Type B pancreatic cell (in vitro differentiated cells): ENCODE measurements around the gene SNAP47. TPM values are rescaled to one million over a fixed set of nuclear protein-coding genes. Genes with fewer than 3 reads are reported as not detected.

ENCODE experiments used
- DNase-seq: peaks from one replicate; pipeline ENCODE4 v3.0.0; 2021; ENCODE audit warnings: mixed read lengths; ENCODE audit not compliant: unreplicated experiment; ENCODE audit errors: extremely low spot score
- H3K27ac Mint-ChIP-seq: 2 replicates; pipeline ENCODE4 v1.8.0; 2021; ENCODE audit warnings: mild to moderate bottlenecking, mixed read lengths
- H3K27me3 Mint-ChIP-seq: 2 replicates; pipeline ENCODE4 v1.8.0; 2021; ENCODE audit warnings: mixed read lengths
- H3K36me3 Mint-ChIP-seq: 2 replicates; pipeline ENCODE4 v1.8.0; 2021; ENCODE audit warnings: mixed read lengths
- H3K4me1 Mint-ChIP-seq: one replicate; pipeline ENCODE4 v1.8.0; 2021; ENCODE audit warnings: mixed read lengths; ENCODE audit not compliant: unreplicated experiment
- H3K4me3 Mint-ChIP-seq: 2 replicates; pipeline ENCODE4 v1.8.0; 2021; ENCODE audit warnings: mild to moderate bottlenecking, mixed read lengths
- H3K9me3 Mint-ChIP-seq: 2 replicates; pipeline ENCODE4 v1.8.0; 2021; ENCODE audit warnings: mixed read lengths
- CTCF ChIP-seq: fragments of 200-600 bp; sonication (generic); conservative IDR thresholded peaks from 2 replicates; pipeline ENCODE4 v1.5.0; 2021; ENCODE audit warnings: antibody characterized with exemption, mild to moderate bottlenecking
- total RNA-seq: library from RNA; stranded (reverse); gene quantifications from 2 replicates; pipeline ENCODE4 v1.2.1, GENCODE V29; 2021; ENCODE audit warnings: low replicate concordance

SNAP47 gene
- total RNA-seq, 1 donor from 2014 or later = 46.2 TPM

GRCh38 chr1:227748496-227749182, 13.4 kb downstream of the SNAP47 start:
- DNase-seq = no peak
- Mint-ChIP-seq H3K9me3 (no peaks in the 10 kb centered on the region), H3K27ac (no peak overlapping the region), H3K4me3 (no peak overlapping the region), H3K4me1 (peaks cover 5% of the 10 kb centered on the region), H3K27me3 (no peaks in the 10 kb centered on the region), H3K36me3 (peaks cover 4% of the 10 kb centered on the region)
- no peak for TF ChIP-seq CTCF

GRCh38 chr1:227749225-227749624, 14.0 kb downstream of the SNAP47 start:
- H3K9me3 Mint-ChIP-seq = no peaks in the 10 kb centered on the region
- peaks cover 4% of the 10 kb centered on the region for H3K36me3 Mint-ChIP-seq
- no peak overlapping the region for H3K4me3 Mint-ChIP-seq
- no peak for DNase-seq
- H3K27me3 Mint-ChIP-seq = no peaks in the 10 kb centered on the region
- H3K27ac Mint-ChIP-seq = no peak overlapping the region
- no peak for TF ChIP-seq CTCF
- peaks cover 5% of the 10 kb centered on the region for H3K4me1 Mint-ChIP-seq

GRCh38 chr1:227749916-227750710, 14.9 kb downstream of the SNAP47 start:
- Mint-ChIP-seq H3K4me3 (no peak overlapping the region), H3K9me3 (no peaks in the 10 kb centered on the region), H3K4me1 (peaks cover 3% of the 10 kb centered on the region), H3K27me3 (no peaks in the 10 kb centered on the region), H3K36me3 (peaks cover 4% of the 10 kb centered on the region), H3K27ac (no peak overlapping the region)
- no peak for TF ChIP-seq CTCF
- no peak for DNase-seq

GRCh38 chr1:227753999-227754711, 18.9 kb downstream of the SNAP47 start:
- DNase-seq = no peak

More at GRCh38 chr1:227753999-227754711, 18.9 kb downstream of the SNAP47 start:
- H3K4me3 Mint-ChIP-seq = no peak overlapping the region
- no peaks in the 10 kb centered on the region for H3K4me1 Mint-ChIP-seq
- peaks cover 7% of the 10 kb centered on the region for H3K36me3 Mint-ChIP-seq
- no peaks in the 10 kb centered on the region for H3K9me3 Mint-ChIP-seq
- H3K27me3 Mint-ChIP-seq = no peaks in the 10 kb centered on the region
- TF ChIP-seq CTCF = no peak
- no peak overlapping the region for H3K27ac Mint-ChIP-seq
